ENCODE results near the gene PPT1.

Gene PPT1

DNA sequence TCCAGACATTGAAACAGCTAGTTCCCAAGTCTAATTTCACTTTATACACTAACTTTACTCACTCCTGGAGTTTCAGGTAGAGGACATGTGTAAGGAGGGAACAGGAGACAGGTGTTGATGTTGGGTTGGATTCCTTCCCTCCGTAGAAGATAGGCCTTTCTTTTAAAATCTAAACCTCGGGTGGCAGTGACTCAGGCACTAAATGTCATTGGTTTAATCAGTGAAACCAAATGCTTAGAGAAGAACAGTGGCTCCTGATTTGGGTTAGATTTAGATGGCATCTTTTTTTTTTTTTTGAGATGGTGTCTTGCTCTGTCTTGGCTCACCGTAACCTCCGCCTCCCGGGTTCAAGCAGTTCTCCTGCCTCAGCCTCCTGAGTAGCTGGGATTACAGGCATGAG, 49.3 kb downstream of the PPT1 start:
- no peaks in the 10 kb centered on the region for H4K20me1 ChIP-seq (ENCODE audit: insufficient read depth, low read length)
- no peaks in the 10 kb centered on the region for H3F3A ChIP-seq (ENCODE audit: insufficient read depth, low read length)
- H3K27me3 ChIP-seq (ENCODE audit: insufficient read depth, low read length), result no peaks in the 10 kb centered on the region
- H3K79me2 ChIP-seq (ENCODE audit: insufficient read depth, low read length), result peaks cover 86% of the 10 kb centered on the region
- H3K36me3 ChIP-seq (ENCODE audit: insufficient read depth, low read length), result peaks cover 49% of the 10 kb centered on the region
- no peaks in the 10 kb centered on the region for H3K9me3 ChIP-seq (ENCODE audit: low read length)
- TF ChIP-seq EZH2 (IDR thresholded peaks at IDR 0.05; ENCODE audit: borderline replicate concordance, low read length), result no peak
- no peak for TF ChIP-seq CTCF (IDR thresholded peaks at IDR 0.05; ENCODE audit: low read length)
- H3K4me2 ChIP-seq (ENCODE audit: low read length), result no peak overlapping the region
- H2AFZ ChIP-seq (ENCODE audit: low read length), result no peak overlapping the region
- no peaks in the 10 kb centered on the region for H3K9me2 ChIP-seq (ENCODE audit: low read depth, low read length)
- no peak overlapping the region for H3K27ac ChIP-seq (ENCODE audit: low read depth, low read length, poor library complexity, severe bottlenecking)
- H3K4me1 ChIP-seq (ENCODE audit: insufficient read depth, low read length, severe bottlenecking), result peaks cover 16% of the 10 kb centered on the region
- no peak overlapping the region for H3K9ac ChIP-seq (ENCODE audit: low read length)
- no peak overlapping the region for H3K4me3 ChIP-seq (ENCODE audit: low read depth, low read length, poor library complexity, severe bottlenecking)

GRCh38 chr1:40047276-40047675, 49.8 kb downstream of the PPT1 start:
- no peak for TF ChIP-seq CTCF (IDR thresholded peaks at IDR 0.05; ENCODE audit: low read length)
- TF ChIP-seq EZH2 (IDR thresholded peaks at IDR 0.05; ENCODE audit: borderline replicate concordance, low read length), result no peak
- no peak overlapping the region for H3K27ac ChIP-seq (ENCODE audit: low read depth, low read length, poor library complexity, severe bottlenecking)
- no peaks in the 10 kb centered on the region for H3K9me2 ChIP-seq (ENCODE audit: low read depth, low read length)
- peaks cover 21% of the 10 kb centered on the region for H3K4me1 ChIP-seq (ENCODE audit: insufficient read depth, low read length, severe bottlenecking)
- no peaks in the 10 kb centered on the region for H4K20me1 ChIP-seq (ENCODE audit: insufficient read depth, low read length)
- no peaks in the 10 kb centered on the region for H3K9me3 ChIP-seq (ENCODE audit: low read length)
- peaks cover 54% of the 10 kb centered on the region for H3K36me3 ChIP-seq (ENCODE audit: insufficient read depth, low read length)
- H3K79me2 ChIP-seq (ENCODE audit: insufficient read depth, low read length), result peaks cover 86% of the 10 kb centered on the region
- H3K9ac ChIP-seq (ENCODE audit: low read length), result no peak overlapping the region
- no peak overlapping the region for H3K4me3 ChIP-seq (ENCODE audit: low read depth, low read length, poor library complexity, severe bottlenecking)
- no peak overlapping the region for H2AFZ ChIP-seq (ENCODE audit: low read length)
- H3K4me2 ChIP-seq (ENCODE audit: low read length), result no peak overlapping the region
- no peaks in the 10 kb centered on the region for H3F3A ChIP-seq (ENCODE audit: insufficient read depth, low read length)
- H3K27me3 ChIP-seq (ENCODE audit: insufficient read depth, low read length), result no peaks in the 10 kb centered on the region

DNA sequence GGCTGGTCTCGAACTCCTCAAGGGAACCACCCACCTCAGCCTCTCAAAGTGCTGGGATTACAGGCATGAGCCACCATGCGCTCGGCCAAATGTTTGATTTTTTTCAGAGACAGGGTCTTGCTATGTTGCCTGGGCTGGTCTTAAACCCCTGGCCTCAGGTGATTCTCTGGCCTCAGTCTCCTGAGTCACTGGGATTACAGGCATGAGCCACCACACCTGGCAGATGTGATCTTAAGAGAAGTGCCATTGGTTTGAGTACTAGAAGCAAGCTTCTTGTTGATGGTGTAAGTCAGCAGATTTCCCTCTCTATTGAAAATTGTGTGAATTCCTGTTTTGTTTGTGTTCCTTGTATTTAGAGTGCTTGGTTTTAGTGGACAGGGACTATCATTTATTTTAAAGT, 51.3 kb downstream of the PPT1 start:
- no peaks in the 10 kb centered on the region for H3F3A ChIP-seq (ENCODE audit: insufficient read depth, low read length)
- H2AFZ ChIP-seq (ENCODE audit: low read length), result no peak overlapping the region
- H3K4me3 ChIP-seq (ENCODE audit: low read depth, low read length, poor library complexity, severe bottlenecking), result no peak overlapping the region
- no peaks in the 10 kb centered on the region for H3K27me3 ChIP-seq (ENCODE audit: insufficient read depth, low read length)
- H3K9me2 ChIP-seq (ENCODE audit: low read depth, low read length), result no peaks in the 10 kb centered on the region
- H4K20me1 ChIP-seq (ENCODE audit: insufficient read depth, low read length), result no peaks in the 10 kb centered on the region
- H3K36me3 ChIP-seq (ENCODE audit: insufficient read depth, low read length), result peaks cover 52% of the 10 kb centered on the region
- no peak overlapping the region for H3K27ac ChIP-seq (ENCODE audit: low read depth, low read length, poor library complexity, severe bottlenecking)
- no peaks in the 10 kb centered on the region for H3K9me3 ChIP-seq (ENCODE audit: low read length)
- H3K4me1 ChIP-seq (ENCODE audit: insufficient read depth, low read length, severe bottlenecking), result peaks cover 32% of the 10 kb centered on the region
- TF ChIP-seq EZH2 (IDR thresholded peaks at IDR 0.05; ENCODE audit: borderline replicate concordance, low read length) (no peak), CTCF (IDR thresholded peaks at IDR 0.05; ENCODE audit: low read length) (no peak)
- no peak overlapping the region for H3K4me2 ChIP-seq (ENCODE audit: low read length)
- H3K79me2 ChIP-seq (ENCODE audit: insufficient read depth, low read length), result peaks cover 88% of the 10 kb centered on the region
- H3K9ac ChIP-seq (ENCODE audit: low read length), result no peak overlapping the region
